ENCODE data around the gene ZBTB20. TPM values are rescaled to one million over a fixed set of nuclear protein-coding genes. Genes with fewer than 3 reads are reported as not detected.
A peak's percentile ranks its signal among the peaks of the same experiment; 100 is the strongest.

The ZBTB20 gene
- total RNA-seq, 1 experiment from 2014 or later: 4.8 TPM

DNA sequence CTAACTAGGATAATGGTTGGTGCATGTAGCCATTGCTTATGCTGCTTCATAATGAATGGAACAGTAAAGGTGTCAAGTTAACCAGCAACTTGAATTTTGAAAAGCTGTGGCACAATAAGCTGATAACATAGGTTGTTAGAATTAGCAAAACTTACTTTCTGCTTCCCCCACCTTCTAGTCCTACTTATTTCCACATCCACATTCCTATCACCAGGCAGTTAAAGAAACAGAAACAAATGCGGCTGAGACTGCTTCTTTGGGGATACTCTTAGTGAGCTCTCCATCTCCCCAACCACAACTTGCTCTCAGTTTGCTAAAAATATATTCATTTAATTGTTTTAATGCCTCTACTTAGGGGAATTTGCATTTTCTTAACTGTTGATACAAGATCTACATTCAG is 638.1 kb downstream of the ZBTB20 start:
- no peak for DNase-seq (ENCODE audit: extremely low read depth, low read depth)

DNA sequence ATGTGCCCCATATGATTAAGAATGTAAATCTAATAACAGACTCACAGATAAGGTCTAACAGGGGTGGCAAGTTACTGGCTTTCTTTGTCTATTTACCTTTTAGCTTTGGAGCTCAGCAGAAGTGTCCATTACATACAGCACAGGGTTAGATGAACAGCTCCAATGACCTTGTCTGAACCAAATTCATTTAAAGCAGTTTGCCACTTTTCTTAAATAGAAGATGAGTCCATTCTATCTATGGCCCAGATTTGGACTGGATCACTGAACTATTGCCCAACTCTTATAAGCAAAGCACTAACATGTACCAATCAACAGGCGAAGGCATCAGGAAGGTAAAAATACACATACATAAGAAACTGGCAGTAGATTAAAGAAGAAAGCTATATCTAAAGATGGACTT is 638.9 kb downstream of the ZBTB20 start:
- DNase-seq (ENCODE audit: extremely low read depth, low read depth): no peak

DNA sequence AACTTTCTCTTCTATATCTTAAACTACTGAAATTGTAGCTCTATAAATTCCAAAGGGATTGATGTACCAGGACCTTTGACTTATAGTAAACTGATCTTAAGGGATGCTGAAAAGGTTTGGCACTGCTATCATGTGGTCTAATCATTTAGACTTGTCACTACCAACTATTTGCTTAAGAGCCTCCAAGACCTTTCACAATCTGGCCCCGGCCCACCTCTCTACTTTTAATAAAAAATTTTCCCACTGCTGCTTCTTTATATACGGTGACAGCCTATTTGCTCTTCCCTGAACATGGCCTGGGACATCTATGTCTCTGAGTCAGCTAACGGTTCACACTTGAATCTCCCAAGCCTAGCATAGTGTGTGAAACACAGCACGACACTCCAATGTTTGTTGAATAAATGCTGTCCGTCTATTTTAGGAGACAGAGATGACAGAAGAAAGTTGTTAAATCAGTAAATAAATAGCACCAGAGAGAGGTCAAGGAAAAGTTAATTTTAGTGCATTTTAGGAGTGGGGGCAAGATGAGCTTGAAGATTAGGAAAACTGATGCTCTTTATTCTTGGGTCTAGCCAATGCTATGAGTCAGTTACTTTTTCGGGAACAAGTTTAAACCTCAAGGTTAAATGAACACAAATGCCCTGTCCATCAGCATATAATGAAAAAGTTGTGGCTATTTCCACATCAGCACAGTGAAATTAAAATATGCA is 640.3 kb downstream of the ZBTB20 start:
- no peak for DNase-seq (ENCODE audit: extremely low read depth, low read depth)

DNA sequence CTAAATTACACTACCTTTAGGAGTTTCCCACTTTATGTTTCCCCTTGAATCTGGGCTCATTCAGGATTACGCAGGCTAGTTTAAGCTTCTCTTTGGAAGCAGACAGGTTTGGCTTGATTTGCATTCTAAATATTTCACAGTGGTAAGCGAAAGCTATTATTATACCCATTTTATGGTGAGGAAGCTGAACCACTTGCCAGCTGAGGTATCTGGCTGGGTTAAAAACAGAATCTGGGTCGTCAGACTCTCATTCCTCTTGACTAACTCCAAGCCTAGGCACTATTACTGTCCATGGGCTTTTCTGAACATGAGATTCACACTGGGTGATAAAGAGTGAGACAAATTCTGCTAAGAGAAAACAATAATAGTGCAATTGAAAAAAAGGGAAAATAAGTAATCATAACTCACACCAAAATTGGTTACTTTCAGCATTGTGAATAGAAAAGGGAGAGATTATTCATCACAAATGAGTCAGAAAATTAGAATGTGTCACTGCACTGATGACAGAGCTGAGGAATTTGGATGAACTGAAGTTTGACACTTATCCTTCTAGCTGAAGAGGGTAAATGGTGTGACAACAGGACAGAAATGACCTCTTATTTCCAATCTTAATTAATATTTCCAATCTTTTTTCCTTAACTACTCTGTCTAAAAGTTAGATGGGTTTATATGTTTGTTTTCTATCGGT is 642.0 kb downstream of the ZBTB20 start:
- no peak for DNase-seq (ENCODE audit: extremely low read depth, low read depth)

DNA sequence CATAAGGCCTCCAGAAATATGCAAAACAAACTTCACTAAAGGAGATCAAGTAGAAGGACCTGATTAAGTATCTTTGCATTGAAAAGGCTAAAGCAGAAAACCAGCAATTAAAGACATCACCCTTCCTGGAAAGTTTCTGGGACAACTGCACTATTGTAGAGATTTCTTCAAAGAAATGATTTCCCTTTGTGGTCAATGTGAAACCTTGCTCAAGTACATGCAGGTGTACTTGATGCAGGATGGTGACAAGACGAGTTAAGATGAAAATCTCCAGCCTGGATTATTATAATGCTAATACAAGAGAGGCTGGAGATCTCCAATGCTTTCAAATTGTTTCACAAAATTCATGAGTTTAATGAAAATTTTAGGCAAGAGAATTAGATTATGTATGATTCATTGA is 644.9 kb downstream of the ZBTB20 start:
- DNase-seq (ENCODE audit: extremely low read depth, low read depth): no peak

DNA sequence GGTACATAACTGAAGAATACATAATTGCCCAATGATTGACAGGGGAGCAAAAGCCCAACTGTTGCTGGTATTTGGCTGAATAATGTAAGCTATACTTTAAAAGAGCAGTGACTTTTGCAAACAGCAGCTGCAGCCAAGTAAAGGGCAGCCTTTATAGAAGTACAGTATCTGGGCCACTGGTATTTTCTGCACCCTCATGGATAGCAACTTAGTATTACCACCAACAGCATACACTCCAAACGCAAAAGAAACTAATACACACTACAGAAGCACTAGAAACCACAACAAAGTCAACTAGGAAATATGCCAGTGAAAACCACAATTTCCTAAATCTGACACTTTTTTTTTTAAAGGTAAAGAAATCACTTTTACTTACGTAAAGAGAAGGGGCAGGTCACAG is 647.1 kb downstream of the ZBTB20 start:
- no peak for DNase-seq (ENCODE audit: extremely low read depth, low read depth)

DNA sequence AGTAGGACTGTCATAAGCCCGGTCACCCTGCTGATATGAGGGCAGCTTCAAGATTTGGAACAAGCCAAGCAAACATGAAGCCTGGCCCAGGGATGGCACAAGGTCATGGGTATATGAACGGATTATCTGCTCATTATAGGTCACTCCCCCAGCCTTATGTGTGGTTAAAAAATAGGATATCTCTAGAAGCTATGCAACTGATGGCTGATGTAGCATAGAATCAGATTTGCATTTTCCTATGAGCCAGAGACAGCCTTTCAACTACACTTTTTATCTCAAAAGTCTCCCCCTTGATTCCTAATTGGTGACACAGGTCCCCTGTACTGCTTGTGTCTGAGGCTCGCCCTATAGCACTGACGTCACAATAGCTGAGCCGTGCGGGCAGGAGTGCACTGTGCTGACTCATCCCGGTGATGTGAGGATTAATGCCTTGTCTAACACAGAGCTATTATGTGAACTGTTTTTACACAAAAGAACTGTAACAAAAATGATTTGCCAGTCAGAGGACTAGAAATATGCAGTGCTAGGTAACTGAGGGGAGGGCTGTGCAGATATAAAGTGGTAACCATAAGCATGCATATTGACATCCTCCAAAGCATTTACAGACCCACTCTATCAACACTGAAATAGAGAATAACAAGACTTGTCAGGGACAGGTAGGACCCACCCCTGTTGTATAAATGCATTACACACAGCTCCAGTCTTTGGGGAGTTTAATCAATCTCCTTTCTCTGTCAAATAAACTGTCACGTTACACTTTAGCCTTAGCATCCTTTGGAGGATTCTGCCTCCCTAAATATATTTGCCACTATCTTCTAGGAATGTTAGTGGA is 648.3 kb downstream of the ZBTB20 start:
- peak; percentile 45 for DNase-seq (ENCODE audit: extremely low read depth, low read depth)

DNA sequence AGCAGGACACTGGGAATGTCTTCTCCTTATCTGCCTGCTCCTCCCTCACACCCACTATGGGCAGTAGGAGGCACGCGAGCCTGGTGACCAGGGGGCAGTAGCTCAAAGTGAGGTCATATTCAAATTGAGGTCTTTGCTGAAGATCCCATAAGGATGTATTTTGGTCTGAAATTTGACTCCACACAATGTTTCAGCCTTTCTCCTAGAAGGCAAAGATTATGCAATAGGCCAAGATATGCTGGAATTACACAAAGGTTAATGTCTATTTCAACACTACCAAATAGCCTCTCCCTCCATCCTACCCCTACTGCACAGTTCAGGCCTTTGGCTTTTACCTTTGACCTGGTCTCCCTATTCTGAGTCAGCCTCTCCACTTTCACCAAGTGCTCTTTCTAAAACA is 650.2 kb downstream of the ZBTB20 start:
- no peak for DNase-seq (ENCODE audit: extremely low read depth, low read depth)

DNA sequence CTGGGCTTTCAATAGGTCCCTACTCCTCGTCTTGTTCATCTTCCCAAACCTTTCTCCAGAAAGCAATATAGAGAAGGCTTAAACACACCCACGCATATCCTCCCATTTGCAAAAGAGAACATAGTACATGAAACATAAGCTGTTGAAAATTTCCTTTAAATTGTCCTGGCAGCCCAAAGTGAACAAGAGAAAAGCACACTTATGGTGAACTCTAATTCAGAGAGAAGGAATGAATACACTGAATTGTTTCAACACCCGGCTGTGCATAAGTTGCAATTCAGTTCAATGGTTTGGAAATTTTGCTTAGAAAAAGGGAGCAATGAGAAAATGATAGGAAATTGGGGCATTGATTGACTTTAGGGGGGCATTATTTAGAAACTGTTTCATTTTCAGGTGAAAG is 650.6 kb downstream of the ZBTB20 start:
- no peak for DNase-seq (ENCODE audit: extremely low read depth, low read depth)

DNA sequence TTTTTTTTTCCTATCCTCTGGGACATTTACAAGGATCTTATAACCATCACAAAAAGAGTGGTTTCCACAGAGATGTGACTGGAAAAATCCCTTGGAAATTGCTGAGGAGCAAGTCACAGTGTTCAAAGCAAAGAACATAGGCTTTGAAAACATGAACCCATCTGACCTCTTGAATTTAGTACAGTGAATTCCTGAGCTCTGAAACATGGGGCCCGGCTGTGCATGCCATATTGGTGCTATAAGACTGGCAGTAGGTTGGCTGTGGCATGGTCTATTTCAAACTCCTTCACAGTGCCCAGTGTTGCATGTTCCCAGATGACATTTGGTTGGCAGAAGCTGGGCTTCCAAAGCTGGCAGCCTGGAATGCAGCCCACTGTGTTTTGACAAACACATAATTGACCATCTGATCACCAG is 651.1 kb downstream of the ZBTB20 start:
- DNase-seq (ENCODE audit: extremely low read depth, low read depth): no peak

DNA sequence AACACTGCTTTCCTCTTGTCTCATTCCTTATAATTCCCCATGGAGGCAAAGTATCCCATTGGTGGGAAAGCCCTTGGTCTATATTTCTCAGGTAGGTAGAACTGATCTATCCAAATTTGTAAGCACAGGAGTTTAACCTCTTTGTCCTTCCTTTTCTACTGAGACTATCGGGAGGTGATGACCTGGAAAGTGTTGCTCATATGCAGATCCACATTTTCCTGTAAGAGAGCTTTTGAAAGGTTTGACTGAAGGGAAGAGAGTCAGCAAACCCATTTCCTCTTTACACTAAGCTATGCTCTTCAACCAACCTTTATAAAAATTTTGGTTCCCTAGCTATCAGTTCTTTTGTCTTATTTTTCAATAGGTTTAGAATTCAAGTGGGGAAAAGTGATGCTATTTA is 652.6 kb downstream of the ZBTB20 start:
- no peak for DNase-seq (ENCODE audit: extremely low read depth, low read depth)

DNA sequence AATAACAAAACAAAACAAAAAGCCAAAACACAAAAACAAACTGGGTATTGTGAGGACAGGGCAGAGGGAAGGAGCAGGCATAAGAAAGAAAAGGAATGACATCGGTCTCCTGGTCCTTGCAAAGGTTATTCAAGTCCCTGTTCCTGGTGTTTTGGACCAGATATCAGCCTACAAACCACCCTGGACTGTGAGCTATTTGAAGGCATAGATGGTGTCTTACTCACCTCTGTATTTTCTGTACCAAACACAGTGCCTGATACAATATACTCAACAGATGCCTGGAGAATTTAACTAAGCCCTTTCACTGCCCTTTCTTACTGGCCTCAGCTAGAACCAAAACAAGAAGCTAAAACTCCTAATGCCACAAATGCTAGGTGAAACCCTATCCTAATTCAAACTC is 656.3 kb downstream of the ZBTB20 start:
- no peak for DNase-seq (ENCODE audit: extremely low read depth, low read depth)

DNA sequence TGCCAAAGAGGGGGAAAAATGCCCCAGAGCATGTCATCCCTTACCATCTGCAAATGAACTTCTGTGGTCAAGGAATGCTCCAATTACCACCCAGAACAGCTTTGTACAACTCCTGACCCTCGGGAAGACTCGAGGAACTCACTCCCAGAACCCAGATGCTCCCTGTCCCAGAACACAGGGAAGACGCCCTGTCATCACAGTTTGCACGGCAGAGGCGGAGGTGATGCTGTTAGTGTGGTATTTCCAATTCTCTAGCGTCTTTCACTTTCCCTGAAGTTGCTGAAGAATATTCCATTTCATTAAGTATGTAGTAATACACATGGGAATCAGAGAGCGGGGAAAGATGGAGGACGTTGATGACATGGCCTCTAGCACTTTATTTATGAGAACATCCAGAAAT is 659.6 kb downstream of the ZBTB20 start:
- no peak for DNase-seq (ENCODE audit: extremely low read depth, low read depth)

DNA sequence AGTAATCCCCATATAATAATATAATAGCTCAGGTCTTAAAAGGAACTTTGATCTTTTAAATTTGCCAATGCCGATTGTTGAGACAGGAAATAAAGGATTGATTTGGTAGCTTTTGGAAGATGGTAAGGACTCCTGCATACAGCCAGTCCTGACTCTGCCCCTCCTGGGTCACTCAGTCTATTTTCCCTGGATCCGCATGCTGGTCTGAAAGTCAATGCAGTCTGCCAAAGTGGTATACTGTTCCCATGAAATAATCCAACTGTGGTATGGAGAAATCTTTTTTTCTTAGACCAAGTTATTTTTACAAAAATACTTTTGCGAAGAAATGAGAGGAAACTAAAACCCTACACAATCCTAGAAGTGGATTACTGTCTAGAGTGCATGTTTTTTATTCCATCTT is 662.2 kb downstream of the ZBTB20 start:
- DNase-seq (ENCODE audit: extremely low read depth, low read depth): no peak

DNA sequence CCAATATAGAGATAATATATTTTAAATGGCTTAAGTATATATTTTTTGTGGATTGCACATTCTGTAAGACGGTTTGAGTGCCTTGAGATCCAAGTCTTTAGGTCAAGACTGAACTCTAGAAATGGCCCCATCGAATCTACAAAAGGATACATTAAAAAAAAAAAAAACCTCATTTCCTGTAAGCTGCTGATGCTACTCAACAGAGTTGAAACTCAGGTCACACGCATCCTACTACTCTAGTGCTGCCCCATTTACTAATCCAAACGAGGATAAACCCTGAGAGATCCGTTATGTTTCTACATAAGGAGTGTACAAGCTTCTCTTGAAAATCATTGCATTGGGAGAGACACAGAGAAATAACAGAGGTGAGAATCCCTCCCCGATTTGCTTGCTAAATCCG is 666.0 kb downstream of the ZBTB20 start:
- DNase-seq (ENCODE audit: extremely low read depth, low read depth): no peak

DNA sequence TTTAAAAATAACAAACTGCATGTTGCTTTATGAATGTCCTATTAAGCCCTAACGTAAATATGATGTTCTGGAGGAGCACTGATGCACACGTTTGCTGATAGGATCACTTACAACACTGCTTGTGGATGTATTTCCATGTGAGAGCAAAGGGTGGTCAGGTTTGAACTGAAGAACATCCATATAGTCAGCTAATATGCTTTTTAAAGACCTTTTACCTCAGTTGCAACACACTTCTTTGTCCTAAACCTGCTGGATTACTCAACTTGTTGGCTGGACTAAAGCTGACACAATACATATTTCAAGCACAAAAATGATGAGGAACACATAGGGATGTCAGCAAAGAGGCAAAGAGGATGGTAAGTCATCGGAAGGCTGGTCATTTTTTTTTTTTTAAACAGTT is 666.6 kb downstream of the ZBTB20 start:
- DNase-seq (ENCODE audit: extremely low read depth, low read depth): no peak

DNA sequence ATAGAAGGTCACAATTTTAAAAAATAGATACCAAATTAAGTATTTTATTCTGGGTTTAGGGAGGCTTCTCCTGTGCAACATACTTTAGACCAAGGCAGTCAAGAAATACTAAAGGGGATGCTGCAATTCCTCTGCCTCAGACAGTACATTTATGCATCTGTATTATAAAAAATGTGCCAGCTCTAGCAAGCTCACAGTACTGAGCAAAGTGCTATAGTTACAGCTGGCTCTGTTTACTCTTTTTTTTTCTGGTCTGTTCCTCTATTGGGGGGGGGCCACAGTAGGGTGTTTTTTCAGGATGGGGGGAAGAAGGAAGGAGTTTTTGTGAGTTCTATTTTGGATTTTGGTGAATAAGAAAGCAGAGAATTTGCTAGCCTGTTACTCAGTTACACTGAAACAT is 668.3 kb downstream of the ZBTB20 start:
- no peak for DNase-seq (ENCODE audit: extremely low read depth, low read depth)

DNA sequence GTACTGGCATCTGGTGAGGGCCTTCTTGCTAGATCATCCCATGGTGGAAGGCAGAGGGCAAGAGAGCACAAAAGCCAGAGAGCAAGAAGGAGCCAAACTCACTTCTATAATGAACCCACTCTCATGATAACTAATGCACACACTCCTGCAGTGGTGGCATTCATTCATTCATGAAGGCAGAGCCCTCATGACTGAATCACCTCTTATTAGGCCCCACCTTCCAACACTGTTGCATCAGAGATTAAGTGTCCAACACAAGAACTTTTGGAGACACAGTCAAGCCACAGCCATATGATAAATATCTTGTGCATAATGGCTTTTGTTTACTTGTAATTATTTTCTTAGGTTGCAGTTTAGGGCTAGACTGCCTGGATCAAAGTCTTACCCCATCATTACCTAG is 670.6 kb downstream of the ZBTB20 start:
- DNase-seq (ENCODE audit: extremely low read depth, low read depth): no peak

DNA sequence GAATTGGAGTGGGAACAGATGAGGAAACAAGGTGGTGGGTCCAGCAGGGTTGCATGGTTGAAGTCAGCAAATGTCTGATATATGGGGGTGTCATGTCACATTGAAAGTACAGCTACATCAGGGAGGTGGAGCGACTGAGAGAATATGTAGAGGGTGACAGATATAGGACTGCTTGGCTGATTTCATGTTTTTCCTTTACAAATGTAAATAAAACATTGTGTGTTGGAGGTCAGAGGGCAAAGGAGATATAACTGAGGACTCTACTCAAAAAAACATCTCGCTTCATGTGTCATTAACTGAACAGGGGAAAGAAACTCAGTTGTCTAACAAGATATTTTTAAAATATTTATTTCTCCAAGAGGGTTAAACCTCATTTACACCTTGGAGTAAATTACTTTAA is 675.6 kb downstream of the ZBTB20 start:
- no peak for DNase-seq (ENCODE audit: extremely low read depth, low read depth)

DNA sequence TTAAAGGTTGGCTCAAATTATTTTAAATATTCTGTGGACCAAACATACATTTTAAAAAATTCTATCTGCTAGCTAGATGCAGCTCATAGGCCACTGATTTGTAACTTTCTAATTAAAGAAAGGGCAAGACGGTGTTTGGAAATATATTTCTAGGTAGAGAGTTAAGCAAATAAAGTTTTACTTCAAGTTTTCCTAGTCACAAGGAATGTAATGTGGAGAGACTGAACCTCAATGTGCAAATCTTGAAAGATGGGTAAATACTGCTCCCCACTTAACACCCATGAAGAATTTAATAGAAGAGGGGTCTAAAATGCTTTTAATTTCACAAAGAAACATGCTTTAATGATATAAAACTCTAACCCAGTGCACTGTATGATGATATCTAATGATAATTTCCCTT is 678.0 kb downstream of the ZBTB20 start:
- no peak for DNase-seq (ENCODE audit: extremely low read depth, low read depth)

DNA sequence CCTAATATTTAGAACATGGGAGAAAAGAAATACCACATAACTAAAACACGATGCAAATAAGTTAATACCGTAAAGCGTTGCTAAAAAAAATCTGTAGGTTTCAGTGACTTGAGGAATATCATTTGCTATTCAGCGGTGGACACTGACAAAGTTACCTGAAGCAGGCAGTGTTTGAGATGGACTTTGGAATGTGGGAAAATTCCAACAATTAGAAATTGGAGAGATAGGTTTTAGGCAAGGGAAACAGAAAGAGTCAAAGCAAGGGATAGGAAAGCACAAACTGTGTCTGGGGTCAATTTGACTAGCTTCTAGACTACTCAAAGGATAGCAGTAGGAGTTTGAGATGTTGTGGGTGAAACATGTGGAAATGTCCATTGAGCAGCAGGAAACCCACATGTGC is 680.3 kb downstream of the ZBTB20 start:
- no peak for DNase-seq (ENCODE audit: extremely low read depth, low read depth)

DNA sequence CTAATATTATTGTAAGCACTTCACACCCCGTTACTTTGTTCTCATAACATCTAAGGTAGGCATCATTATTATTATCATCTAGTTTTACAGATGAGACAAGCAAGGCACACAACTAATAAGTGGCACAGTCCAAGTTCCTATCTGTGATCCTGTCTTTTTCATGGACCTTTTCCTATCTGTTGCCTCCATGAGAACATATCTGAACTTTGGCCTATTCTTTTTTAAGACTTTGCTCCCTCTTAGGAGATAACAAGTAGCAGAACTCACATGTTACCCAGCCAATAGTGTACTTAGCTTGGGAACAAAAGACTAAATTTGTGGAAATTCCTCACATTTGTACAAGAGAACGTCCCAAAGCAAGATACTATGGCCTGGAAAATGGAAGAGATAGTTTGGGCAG is 680.8 kb downstream of the ZBTB20 start:
- DNase-seq (ENCODE audit: extremely low read depth, low read depth): no peak

Measured in NCI-H460 (cell line).